A204.1 (cell line): ENCODE measurements around the gene STPG3.

ENCODE experiments used
- FAIRE-seq: peaks from 2 replicates; lab custom pipeline; 2012; peaks lifted over from hg19 to GRCh38; lab: Jason Lieb, UNC

The STPG3 gene

GRCh38 chr9:137266585-137267453 is 15.7 kb downstream of the STPG3 start:
- FAIRE-seq, result no peak

GRCh38 chr9:137267933-137268355 is 16.9 kb downstream of the STPG3 start:
- no peak for FAIRE-seq

GRCh38 chr9:137268538-137269201 is 17.6 kb downstream of the STPG3 start:
- FAIRE-seq, result no peak

GRCh38 chr9:137269231-137269772 is 18.2 kb downstream of the STPG3 start:
- FAIRE-seq, result no peak

- no peak for FAIRE-seq
Measured at GRCh38 chr9:137270929-137271695, 20.0 kb downstream of the STPG3 start.

GRCh38 chr9:137271696-137272076 is 20.6 kb downstream of the STPG3 start:
- no peak for FAIRE-seq

- no peak for FAIRE-seq
Measured at GRCh38 chr9:137272241-137273094, 21.4 kb downstream of the STPG3 start.

GRCh38 chr9:137273095-137273490 is 22.0 kb downstream of the STPG3 start:
- FAIRE-seq, result no peak

GRCh38 chr9:137273611-137274320 is 22.7 kb downstream of the STPG3 start:
- no peak for FAIRE-seq

- no peak for FAIRE-seq
Measured at GRCh38 chr9:137275203-137275587, 24.1 kb downstream of the STPG3 start.

- FAIRE-seq, result no peak
Measured at GRCh38 chr9:137275588-137276472, 24.7 kb downstream of the STPG3 start.

- no peak for FAIRE-seq
Measured at GRCh38 chr9:137276473-137277328, 25.6 kb downstream of the STPG3 start.

- FAIRE-seq, result no peak
Measured at GRCh38 chr9:137277329-137278041, 26.4 kb downstream of the STPG3 start, which contains the start of gene TOR4A. TOR4A (plus strand) TSS chr9:137277726; CDS start chr9:137278690, 964 bp downstream.

- FAIRE-seq, result no peak
Measured at GRCh38 chr9:137278061-137278701, 27.1 kb downstream of the STPG3 start.

GRCh38 chr9:137278721-137279711 is 27.9 kb downstream of the STPG3 start:
- FAIRE-seq, result no peak

- no peak for FAIRE-seq
Measured at GRCh38 chr9:137279741-137280473, 28.8 kb downstream of the STPG3 start.
